ENCODE data around the gene PLCB2.

PLCB2 gene

DNA sequence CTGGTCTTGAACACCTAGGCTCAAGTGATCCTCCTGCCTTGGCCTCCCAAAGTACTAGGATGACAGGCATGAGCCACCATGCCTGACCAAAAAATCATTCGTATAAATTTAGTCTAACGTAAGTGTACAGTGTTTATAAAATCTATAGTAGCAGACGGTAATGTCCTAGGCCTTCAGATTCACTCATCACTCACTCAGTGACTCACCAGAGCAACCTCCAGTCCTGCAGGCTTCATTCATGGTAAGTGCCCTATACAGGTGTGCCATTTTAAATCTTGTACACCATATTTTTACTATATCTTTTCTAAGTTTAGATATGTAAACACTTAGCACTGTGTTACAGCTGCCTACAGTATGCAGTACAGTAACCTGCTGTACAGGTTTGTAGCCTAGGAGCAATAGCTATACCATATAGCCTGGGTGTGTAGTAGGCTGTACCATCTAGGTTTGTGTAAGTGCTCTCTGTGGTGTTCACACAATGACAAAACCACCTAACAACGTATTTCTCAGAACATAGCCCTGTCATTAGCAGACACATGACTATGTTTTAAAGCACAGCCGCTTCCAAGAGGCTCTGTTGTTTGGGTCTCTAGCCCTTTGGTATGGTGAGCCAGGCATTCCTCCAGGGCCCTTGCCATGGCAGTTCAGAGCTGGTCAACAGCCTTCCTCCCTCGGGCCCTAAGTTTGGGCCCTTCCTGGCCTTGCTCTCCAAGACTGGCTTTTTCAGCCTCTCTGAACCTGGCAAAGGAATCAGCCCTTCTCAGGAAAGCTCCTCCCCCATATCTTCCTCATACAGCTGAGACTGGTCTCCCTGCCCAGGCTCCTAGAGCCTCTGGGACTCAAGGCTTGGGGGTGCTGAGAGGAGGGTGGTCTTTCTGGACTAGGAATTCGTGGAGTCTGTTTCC is 34.9 kb upstream of the PLCB2 start:
- no peak for DNase-seq (ENCODE audit: low read depth, low spot score)

DNA sequence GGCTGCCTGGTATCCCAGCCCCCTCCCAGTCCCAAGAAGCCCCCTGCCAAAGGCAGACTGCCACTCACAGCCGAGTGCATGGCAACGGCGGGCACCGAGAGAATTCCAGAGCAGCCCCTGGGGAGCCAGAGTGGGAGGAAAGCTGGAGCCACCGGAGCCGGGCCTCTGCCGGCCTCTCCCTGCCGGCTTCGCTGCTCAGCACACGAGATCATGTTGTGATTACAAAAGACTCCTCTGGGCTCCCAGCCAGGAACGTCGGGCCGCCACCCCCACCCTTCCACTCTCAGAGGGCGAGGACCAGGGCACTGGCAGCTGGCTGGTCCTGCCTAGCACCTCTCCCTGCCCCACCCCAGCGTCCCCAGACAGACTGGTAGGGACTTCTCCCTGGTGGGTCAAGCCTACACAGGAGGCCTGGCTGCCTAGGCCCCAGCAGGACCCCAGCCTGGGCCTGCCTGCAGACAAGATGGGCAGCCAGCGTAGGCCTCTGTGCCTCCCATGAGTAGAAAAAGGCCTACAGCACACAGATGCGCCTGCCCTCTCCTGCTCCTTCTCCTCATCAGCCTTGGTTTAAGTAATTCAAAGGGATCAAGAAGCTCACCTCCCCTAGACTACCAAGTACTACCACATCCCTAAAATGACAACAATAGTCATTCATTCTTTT is 33.1 kb upstream of the PLCB2 start, which contains the start of gene CCDC9B:
TSS of gene CCDC9B (minus strand) at position 200 of the 661 bp plus-strand sequence. CDS start at position 80, 120 bp downstream.
- DNase-seq (ENCODE audit: low read depth, low spot score), result no peak

- no peak for DNase-seq (ENCODE audit: low read depth, low spot score)
These were observed 32.5 kb upstream of the PLCB2 start for GRCh38 chr15:40340038-40340739.

DNA sequence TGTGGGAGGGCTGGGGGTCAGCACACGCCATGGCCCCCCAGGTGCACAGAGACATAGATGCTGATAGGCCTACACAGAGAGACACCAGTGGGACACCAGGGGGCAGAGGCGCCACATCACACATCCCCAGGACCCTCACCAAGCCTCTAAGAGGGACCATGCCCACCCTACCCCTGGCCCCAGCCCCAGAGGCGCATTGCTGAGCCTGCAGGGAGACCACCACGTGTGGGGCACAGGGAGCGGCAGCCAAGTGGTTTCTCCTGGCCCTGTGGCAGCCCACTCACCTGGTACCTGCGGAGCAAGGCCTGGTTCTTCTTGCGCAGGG is 31.8 kb upstream of the PLCB2 start:
- no peak for DNase-seq (ENCODE audit: low read depth, low spot score)

GRCh38 chr15:40338921-40339620 is 31.3 kb upstream of the PLCB2 start:
- no peak for DNase-seq (ENCODE audit: low read depth, low spot score)

GRCh38 chr15:40338041-40338657 is 30.4 kb upstream of the PLCB2 start:
- DNase-seq (ENCODE audit: low read depth, low spot score), result peak; percentile 67

GRCh38 chr15:40337597-40337996 is 29.9 kb upstream of the PLCB2 start:
- DNase-seq (ENCODE audit: low read depth, low spot score), result no peak

- no peak for DNase-seq (ENCODE audit: low read depth, low spot score)
These were observed 29.0 kb upstream of the PLCB2 start for GRCh38 chr15:40336744-40337122.

DNA sequence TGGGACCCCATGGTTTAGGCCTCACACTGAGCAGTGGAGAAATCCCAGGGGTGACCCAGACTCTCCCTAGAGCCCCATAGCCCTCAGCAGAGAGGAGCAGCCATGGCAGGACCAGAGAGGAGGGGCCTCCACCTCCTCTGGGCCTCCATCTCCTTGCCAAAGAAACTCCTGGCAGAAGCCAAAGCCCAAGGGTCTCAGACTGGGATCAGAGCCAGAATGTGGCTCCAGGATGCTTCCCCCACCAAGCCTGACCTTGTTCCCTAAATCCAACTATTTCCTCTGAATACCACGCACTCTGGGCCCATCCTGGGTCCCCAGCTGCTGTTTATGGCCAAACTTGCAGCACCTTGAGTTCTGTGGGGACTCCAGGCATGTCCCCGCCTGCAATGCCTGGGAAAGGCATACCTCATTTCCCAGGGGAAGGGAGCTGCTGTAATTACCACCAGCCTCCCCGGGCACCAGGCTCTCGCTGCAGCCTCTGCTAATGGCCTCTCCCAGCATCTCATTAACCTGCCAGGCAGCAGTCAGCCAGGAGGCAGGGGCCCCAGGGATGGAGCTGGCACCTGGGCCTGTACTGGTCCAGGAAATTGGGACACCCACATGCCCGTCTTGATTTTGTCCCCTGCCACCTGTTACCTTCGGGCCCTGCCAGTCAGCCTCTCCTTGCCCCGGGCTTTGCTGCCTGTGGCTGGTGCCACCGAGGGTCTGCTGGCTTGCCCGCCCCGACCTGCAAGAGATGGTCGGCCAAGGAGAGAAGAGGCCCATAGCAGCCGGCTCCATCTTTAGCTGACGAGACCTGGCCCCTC is 28.4 kb upstream of the PLCB2 start:
- DNase-seq (ENCODE audit: low read depth, low spot score), result no peak

GRCh38 chr15:40334941-40335795 is 27.4 kb upstream of the PLCB2 start:
- DNase-seq (ENCODE audit: low read depth, low spot score), result no peak

- no peak for DNase-seq (ENCODE audit: low read depth, low spot score)
These were observed 26.8 kb upstream of the PLCB2 start for GRCh38 chr15:40334541-40334940.

DNA sequence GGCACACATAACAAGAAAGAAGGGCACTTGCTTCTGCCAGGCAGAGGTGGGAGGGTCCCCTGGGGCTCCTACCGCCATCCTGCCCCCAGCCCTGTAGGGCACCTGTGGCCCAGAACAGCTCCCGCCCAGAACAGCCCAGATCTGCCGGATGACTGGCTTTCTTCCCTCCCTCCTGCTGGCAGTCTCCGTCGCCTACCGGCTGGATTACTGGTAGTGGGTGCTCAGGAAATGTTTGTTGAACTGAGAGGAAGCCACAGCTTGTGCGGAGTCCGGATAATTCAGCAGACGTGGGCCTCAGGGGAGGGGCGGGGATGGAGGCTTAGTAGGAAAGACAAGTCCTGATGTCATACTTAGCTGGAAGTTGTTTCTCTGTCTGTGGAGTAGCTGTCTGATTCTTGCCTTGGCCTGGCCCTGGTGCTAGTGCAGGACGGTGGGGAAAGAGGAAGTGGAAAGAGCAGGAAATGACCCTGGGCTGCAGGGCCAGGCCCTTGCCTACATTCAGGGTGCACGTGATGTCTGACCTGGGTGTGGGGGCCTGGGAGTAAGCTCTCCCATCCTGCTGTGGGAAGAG is 26.3 kb upstream of the PLCB2 start:
- no peak for DNase-seq (ENCODE audit: low read depth, low spot score)

GRCh38 chr15:40332113-40332781 is 24.5 kb upstream of the PLCB2 start:
- no peak for DNase-seq (ENCODE audit: low read depth, low spot score)

- no peak for DNase-seq (ENCODE audit: low read depth, low spot score)
These were observed 23.9 kb upstream of the PLCB2 start for GRCh38 chr15:40331637-40332036.

DNA sequence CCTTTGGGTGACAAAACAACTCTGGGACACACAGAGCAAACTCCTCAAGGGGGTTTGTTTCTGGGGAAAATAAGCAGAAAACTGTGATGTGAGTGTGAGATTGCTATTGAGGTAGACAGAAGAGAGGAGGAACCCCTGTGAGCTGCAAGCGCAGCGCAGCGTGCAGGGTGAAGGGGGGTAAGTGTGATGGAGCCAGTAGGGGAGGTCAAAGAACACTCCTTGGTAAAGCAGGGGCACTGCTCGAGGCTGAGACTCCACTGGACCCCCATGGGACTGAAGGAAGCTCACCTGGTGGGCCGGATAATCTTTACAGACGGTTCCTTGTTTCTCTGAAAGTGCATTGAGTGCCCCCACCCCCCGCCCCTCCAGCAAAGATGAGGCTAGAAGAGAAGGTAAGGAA is 23.3 kb upstream of the PLCB2 start:
- DNase-seq (ENCODE audit: low read depth, low spot score), result no peak

GRCh38 chr15:40330368-40330836 is 22.7 kb upstream of the PLCB2 start:
- DNase-seq (ENCODE audit: low read depth, low spot score), result no peak

GRCh38 chr15:40329804-40330203 is 22.1 kb upstream of the PLCB2 start:
- DNase-seq (ENCODE audit: low read depth, low spot score), result no peak

DNA sequence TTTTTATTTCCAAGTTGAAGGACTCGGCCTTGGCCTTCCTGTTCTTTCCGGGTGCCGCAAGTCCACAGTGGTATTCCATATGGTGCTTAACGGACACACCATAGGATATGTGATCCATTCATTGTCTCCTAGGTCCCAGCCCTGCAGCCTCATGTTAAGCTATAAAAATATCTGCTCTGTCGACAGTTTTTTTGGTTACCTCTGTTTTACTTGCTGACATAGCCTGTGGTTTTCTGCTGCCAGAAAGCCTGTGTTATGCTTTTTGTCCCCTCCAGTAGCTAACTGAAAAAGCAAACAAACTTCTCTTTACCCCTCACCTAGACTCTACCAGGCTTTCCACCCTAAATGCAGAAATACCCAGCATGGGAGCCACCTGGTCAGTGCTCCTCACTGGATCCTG is 21.0 kb upstream of the PLCB2 start:
- no peak for DNase-seq (ENCODE audit: low read depth, low spot score)

DNA sequence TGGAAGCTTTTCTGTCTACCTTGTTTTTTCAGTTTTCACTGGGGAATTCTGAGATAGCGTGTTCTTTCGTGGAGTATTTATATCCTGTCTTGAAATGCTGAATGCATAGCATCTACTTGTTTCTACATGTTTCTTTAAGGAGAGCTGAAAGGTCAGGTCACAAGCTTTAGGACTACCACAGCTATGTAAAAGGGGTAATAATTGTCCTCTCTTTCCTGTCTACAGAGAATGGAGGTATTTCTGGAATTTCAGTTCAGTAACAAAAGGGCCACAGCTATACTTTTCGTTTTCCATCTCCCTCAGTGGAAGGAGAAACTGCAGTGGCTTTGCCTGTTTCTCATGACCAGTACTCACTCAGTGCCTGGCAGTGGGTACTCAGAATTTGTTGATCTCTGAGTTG is 20.4 kb upstream of the PLCB2 start:
- DNase-seq (ENCODE audit: low read depth, low spot score), result no peak
